Tibial nerve (tissue), 4 donors: ENCODE measurements around the gene KCNJ9.

Source experiments
- CTCF ChIP-seq, 5 experiments: fragments of 200-600 bp in 3 of 5; fragments of 450-650 bp in 2 of 5; sonication (generic) in 3 of 5; IDR thresholded peaks; one replicate each; pipeline ENCODE4 v1.5.1; 2016 to 2019; ENCODE audit warnings: antibody characterized with exemption in 5 of 5, mild to moderate bottlenecking in 3 of 5, moderate library complexity in 2 of 5
- EP300 ChIP-seq, 2 donors: sonication (generic); formaldehyde crosslinking; IDR thresholded peaks; one replicate each; pipeline ENCODE4 v1.6.1; 2017; ENCODE audit warnings: antibody characterized with exemption in 2 of 2, mild to moderate bottlenecking in 1 of 2
- POLR2A ChIP-seq, 2 donors: fragments of 450-650 bp; IDR thresholded peaks; one replicate each; pipeline ENCODE4 v1.6.1; 2017; ENCODE audit warnings: antibody characterized with exemption in 2 of 2, mild to moderate bottlenecking in 2 of 2, moderate library complexity in 2 of 2

GRCh38 chr1:160040476-160040875 lies 40.9 kb upstream of the KCNJ9 start:
- TF ChIP-seq EP300 (IDR thresholded peaks at IDR 0.05) = no peak
- no peak for TF ChIP-seq CTCF (IDR thresholded peaks at IDR 0.05)
- TF ChIP-seq POLR2A (IDR thresholded peaks at IDR 0.05) = no peak
